Stimulated activated CD4-positive, alpha-beta T cell treated with anti-CD3 and anti-CD28 coated beads, Interleukin-15, amount 100 ng/mL, for 1 hour (primary cell): ENCODE results near the gene SRRM3.
"Not testable (repeated sequence)": the region's sequence is repeated elsewhere in the genome, so short reads cannot be mapped to it uniquely, and the experiment has no call there.

Experiments
- DNase-seq, 2 donors: peaks; one replicate each; pipeline ENCODE4 v3.0.0-alpha.2; 2020; ENCODE audit warnings: low read depth in 1 of 2, low spot score in 1 of 2

The SRRM3 gene

GRCh38 chr7:76285604-76286374 is 84.1 kb downstream of the SRRM3 start:
- DNase-seq, result no peak

- DNase-seq, result no peak
Observed at GRCh38 chr7:76286842-76287403, 85.2 kb downstream of the SRRM3 start.

GRCh38 chr7:76290847-76291350 is 89.2 kb downstream of the SRRM3 start:
- not testable (repeated sequence) for DNase-seq

- DNase-seq, result peak; percentile 73 to 80
Observed at GRCh38 chr7:76291351-76292212, 89.9 kb downstream of the SRRM3 start.

- no peak for DNase-seq
Observed at GRCh38 chr7:76292213-76292573, 90.5 kb downstream of the SRRM3 start.

GRCh38 chr7:76292911-76293310 is 91.2 kb downstream of the SRRM3 start:
- DNase-seq, result not testable (repeated sequence)

GRCh38 chr7:76293407-76293901 is 91.8 kb downstream of the SRRM3 start:
- DNase-seq, result no peak

GRCh38 chr7:76294344-76295024 is 92.8 kb downstream of the SRRM3 start:
- no peak for DNase-seq

GRCh38 chr7:76296743-76297740 is 95.3 kb downstream of the SRRM3 start:
- DNase-seq, result no peak

GRCh38 chr7:76300166-76300731 is 98.6 kb downstream of the SRRM3 start:
- DNase-seq, result no peak

- DNase-seq, result no peak
Observed at GRCh38 chr7:76301000-76301399, 99.3 kb downstream of the SRRM3 start.

GRCh38 chr7:76302347-76303201 is 100.9 kb downstream of the SRRM3 start, which contains the start of gene HSPB1:
HSPB1 (plus strand) TSS chr7:76302673; CDS start chr7:76302713, 40 bp downstream.
- peak; percentile 42 to 43 for DNase-seq

- DNase-seq, result peak; percentile 66 to 75
Observed at GRCh38 chr7:76303202-76304147, 101.8 kb downstream of the SRRM3 start.

- no peak for DNase-seq
Observed at GRCh38 chr7:76304888-76305375, 103.2 kb downstream of the SRRM3 start.

- not testable (repeated sequence) for DNase-seq
Observed at GRCh38 chr7:76308874-76309273, 107.2 kb downstream of the SRRM3 start.

- DNase-seq, result not testable (repeated sequence)
Observed at GRCh38 chr7:76309341-76310101, 107.8 kb downstream of the SRRM3 start.
